K562 (cell line): Measurements from ENCODE around the gene GPAT3. TPM values are rescaled to one million over a fixed set of nuclear protein-coding genes. Genes with fewer than 3 reads are reported as not detected.

Experiments used
- ATF3 ChIP-seq, 2 experiments: fragments of 450-650 bp in 1 of 2; sonication (generic) in 1 of 2; formaldehyde crosslinking in 1 of 2; IDR thresholded peaks in 1 of 2; conservative IDR thresholded peaks in 1 of 2; 2 replicates each; pipeline versions ENCODE4 v1.6.1 to v1.8.1; 2016 to 2023; ENCODE audit warnings: mild to moderate bottlenecking in 2 of 2, moderate library complexity in 2 of 2, inconsistent platforms in 1 of 2, missing genetic modification reagents in 1 of 2
- CHD4 ChIP-seq: fragments of 200-600 bp; sonication (generic); IDR thresholded peaks from 3 replicates; pipeline ENCODE4 v1.6.1; 2012; ENCODE audit warnings: low read depth, mild to moderate bottlenecking, mixed read lengths, low read length, inconsistent platforms; ENCODE audit not compliant: insufficient read depth, insufficient replicate concordance, poor library complexity, severe bottlenecking
- CREM ChIP-seq: IDR thresholded peaks from 2 replicates; pipeline ENCODE4 v1.6.1; 2014; ENCODE audit warnings: antibody characterized with exemption, low read depth
- REST ChIP-seq, 2 experiments: fragments of 450-650 bp; formaldehyde crosslinking in 1 of 2; IDR thresholded peaks; 2 replicates each; pipeline versions ENCODE4 v1.4.0 to v1.6.1; 2014 to 2020; ENCODE audit warnings: mild to moderate bottlenecking in 2 of 2, borderline replicate concordance in 1 of 2, low read depth in 1 of 2
- SMC3 ChIP-seq: conservative IDR thresholded peaks from 2 replicates; pipeline ENCODE4 v1.6.1; 2011; ENCODE audit warnings: low read depth, low read length, improper control_type of control experiment; ENCODE audit not compliant: insufficient read depth
- ZKSCAN3 ChIP-seq: fragments of 250-450 bp; sonication (Bioruptor Pico); IDR thresholded peaks from 2 replicates; pipeline ENCODE4 v1.4.0; 2020
- ZNF124 ChIP-seq: sonication (generic); formaldehyde crosslinking; IDR thresholded peaks from 2 replicates; pipeline ENCODE4 v1.8.1; 2022; ENCODE audit warnings: missing genetic modification reagents
- ZNF239 ChIP-seq: fragments of 250-450 bp; sonication (Bioruptor Pico); IDR thresholded peaks from 2 replicates; pipeline ENCODE4 v1.4.0; 2020; ENCODE audit warnings: mild to moderate bottlenecking
- ZNF609 ChIP-seq: sonication (generic); formaldehyde crosslinking; IDR thresholded peaks from 2 replicates; pipeline ENCODE4 v1.8.1; 2023; ENCODE audit warnings: missing genetic modification reagents, mild to moderate bottlenecking, borderline replicate concordance
- polyA plus RNA-seq, 8 experiments: library from polyadenylated mRNA; depleted of rRNA in 4 of 8; stranded (reverse) in 5 of 8; unstranded in 3 of 8; fragments of >200 nt; fragmentation: Nextera tagmentation in 2 of 8; fragmentation: Illumina TruSeq in 1 of 8; extraction: Ambion mirVana in 2 of 8; extraction: Trizol in 1 of 8; gene quantifications; 2 replicates each; pipeline versions ENCODE4 v1.2.1 to v1.2.3, GENCODE V29; 2011 to 2014; ENCODE audit warnings: inconsistent platforms in 1 of 8, missing spikeins in 1 of 8
- total RNA-seq, 7 experiments: library from RNA; depleted of rRNA in 6 of 7; stranded (reverse); fragments of >200 nt in 6 of 7; fragmentation: Illumina TruSeq in 2 of 7; extraction: Trizol in 2 of 7; gene quantifications; 2 replicates each; pipeline versions ENCODE4 v1.2.1 to v1.2.3, GENCODE V29; 2011 to 2021; ENCODE audit warnings: low replicate concordance in 1 of 7

Gene GPAT3
- total and polyA plus RNA-seq, 9 of the 15 experiments (the other 6 are each of a cell fraction or from before 2014, with no cell fraction given) = 4.1 to 16.1 (median 13.1) TPM

GRCh38 chr4:83644677-83645659 is 109.1 kb downstream of the GPAT3 start (continued):
- TF ChIP-seq REST (IDR thresholded peaks at IDR 0.05; ENCODE audit: borderline replicate concordance) = peak; percentile 60; the same call in 1 of the 2 replicates
- TF ChIP-seq REST (CRISPR knock-in tag; IDR thresholded peaks at IDR 0.05; ENCODE audit: low read depth) = no peak
- TF ChIP-seq CREM = peak; percentile 72
- TF ChIP-seq CHD4 = no peak
- TF ChIP-seq SMC3 = peak; percentile 58
- TF ChIP-seq ZKSCAN3 (CRISPR knock-in tag) = no peak
- TF ChIP-seq ZNF124 = no peak
- TF ChIP-seq ZNF609 = no peak
- TF ChIP-seq ZNF239 = no peak
- TF ChIP-seq ATF3 (IDR thresholded peaks at IDR 0.05) = peak; percentile 92
- TF ChIP-seq ATF3 (CRISPR knock-in tag; conservative IDR thresholded peaks at IDR 0.05) = no peak
